ENCODE results near the gene QSER1.
A peak's percentile ranks its signal among the peaks of the same experiment; 100 is the strongest.
"Not testable (repeated sequence)": the region's sequence is repeated elsewhere in the genome, so short reads cannot be mapped to it uniquely, and the experiment has no call there.

The QSER1 gene

DNA sequence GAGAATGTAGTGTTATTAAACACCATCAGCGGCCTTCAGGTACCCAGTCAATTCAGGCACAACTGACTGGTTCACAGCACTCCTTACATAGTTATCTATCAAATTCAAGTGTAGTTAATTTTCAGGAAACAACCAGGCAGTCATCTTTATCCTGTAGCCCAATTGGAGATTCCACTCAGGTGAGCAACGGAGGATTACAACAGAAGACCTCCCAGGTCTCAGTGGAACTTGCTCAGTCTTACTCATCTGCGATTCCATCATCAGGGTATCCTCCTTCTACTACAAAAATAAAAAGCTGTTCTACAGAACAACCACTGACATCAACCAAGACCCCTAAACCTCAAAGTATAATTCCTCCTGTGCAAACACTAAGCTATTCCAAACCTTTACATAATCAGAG lies 39.6 kb downstream of the QSER1 start:
- FAIRE-seq (no peak), DNase-seq (ENCODE audit: low spot score) (no peak)

DNA sequence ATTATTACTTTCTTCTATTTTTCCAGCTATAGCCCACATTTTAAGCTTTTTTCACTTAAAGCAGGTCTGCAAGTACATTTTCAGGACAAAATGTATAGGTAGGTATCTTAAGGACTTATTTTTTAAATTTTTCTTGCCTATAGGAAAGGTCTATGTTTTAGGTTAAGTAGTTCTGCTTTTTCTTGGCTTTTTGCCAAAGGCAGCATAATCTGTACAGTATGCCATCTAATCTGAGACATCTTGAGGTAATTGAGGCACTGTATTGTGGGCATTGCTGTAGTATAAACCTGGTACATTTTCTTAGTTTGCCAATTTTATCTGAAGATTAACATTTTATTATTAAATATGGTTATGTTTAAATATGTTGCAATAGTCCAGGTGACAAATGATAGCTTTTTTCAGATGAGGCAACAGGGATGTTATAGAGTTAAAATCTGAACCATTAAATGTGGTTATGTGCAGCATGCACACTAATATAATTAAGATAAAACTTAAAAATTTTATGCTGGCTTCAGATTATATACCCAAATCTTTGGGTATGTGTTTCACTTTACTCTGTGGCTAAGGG lies 42.9 kb downstream of the QSER1 start:
- no peak for FAIRE-seq
- DNase-seq (ENCODE audit: low spot score), result no peak

DNA sequence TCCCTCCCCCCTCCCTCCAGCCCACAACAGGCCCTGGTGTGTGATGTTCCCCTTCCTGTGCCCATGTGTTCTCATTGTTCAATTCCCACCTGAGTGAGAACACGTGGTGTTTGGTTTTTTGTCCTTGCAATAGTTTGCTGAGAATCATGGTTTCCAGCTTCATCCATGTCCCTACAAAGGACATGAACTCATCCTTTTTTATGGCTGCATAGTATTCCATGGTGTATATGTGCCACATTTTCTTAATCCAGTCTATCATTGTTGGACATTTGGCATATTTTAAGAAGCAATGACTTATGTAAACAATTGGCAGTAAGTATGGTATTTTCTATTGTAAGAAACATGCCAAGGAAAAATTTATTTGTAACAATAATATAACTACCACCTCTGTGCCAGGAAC lies 43.6 kb downstream of the QSER1 start:
- not testable (repeated sequence) for DNase-seq (ENCODE audit: low spot score); FAIRE-seq

DNA sequence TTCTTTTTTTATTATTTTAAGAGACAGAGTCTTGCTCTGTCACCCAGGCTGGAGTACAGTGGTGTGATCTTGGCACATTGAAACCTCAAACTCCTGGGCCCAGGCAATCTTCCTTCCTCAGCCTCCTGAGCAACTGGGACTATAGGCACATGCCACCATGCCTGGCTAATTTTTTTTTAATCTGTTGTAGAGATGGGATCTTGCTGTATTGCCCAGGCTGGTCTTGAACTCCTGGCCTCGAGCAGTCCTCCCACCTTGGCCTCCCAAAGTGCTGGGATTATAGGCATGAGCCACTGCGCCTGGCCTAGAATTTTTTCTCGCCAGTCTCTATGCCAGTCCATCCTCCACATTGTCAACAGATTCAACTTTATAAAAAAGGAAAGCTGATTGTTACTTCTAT lies 44.7 kb downstream of the QSER1 start:
- not testable (repeated sequence) for FAIRE-seq; DNase-seq (ENCODE audit: low spot score)

DNA sequence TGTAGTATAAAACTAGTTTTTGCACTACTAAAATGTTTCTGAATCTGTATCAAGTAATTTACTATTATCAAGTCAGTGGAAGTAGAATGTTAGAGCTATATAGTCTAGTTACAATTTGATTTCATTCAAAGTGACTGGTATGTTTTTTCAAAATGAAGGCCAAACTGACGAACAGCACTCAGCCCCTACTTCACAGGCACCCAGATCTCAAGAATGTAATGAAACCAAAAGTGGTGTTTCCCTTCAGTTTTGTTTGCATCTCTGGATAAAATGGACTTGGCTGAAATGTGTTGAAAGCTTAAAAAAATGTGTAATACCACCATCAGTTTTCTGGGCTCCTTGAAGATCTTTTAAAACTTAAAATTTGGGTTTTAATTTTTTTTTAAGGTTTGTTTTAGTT lies 46.4 kb downstream of the QSER1 start:
- FAIRE-seq (no peak), DNase-seq (ENCODE audit: low spot score) (no peak)

DNA sequence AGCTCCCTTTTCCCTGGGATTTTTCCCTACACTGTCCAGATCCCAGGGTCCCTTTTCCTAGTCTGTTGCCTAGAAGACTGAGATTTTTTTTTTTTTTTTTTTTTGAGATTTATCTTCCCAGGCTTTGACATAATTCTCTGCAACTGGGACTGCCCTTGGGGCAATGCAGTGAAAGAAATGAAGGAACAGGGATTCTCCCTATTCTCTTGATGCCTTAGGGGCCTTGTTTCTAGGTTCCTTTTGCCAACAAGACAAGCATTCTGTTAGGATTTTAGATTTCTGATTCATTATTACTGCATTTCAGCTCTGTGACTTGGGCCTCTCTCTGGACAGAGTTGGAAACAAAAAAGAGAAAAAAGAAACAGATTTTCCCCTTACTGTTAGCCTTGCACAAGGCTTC lies 47.3 kb downstream of the QSER1 start:
- no peak for DNase-seq (ENCODE audit: low spot score)
- no peak for FAIRE-seq

DNA sequence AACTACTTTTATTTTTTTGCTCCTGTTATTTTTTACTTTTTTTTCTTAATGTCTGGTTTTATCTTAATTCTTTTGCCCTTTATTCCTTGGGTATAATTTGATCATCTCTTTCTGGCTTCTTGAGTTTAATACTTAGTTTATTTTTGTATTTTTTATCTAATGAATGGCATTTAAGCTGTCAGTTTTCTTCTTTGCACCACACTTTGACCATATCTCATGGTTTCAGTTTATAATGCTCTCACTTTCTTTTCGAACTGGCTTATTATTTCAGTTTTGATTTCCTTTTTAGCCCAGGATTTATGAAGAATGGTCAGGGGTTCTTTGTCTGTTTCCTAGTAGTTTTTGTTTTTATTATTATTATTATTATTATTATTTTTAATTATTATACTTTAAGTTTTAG lies 48.3 kb downstream of the QSER1 start:
- no peak for FAIRE-seq
- no peak for DNase-seq (ENCODE audit: low spot score)

DNA sequence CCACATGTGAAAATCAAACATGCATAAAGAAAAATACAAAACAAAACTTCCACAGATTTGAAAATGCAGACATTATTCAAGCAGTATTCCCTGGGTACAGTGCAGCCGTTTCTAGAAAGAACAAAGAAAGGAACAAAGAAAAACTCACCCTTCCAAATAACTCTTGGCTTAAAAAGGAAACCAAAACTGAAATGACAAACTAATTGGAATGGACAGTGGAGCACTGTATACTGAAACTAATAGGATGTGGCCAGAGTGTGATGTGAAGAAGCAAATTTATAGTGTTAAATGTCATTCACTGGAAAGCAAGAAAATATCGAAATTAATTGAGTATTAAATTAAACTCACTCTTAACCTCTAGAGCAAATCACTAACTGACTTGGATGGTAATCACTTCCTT lies 55.4 kb downstream of the QSER1 start:
- DNase-seq (ENCODE audit: low spot score) (no peak), FAIRE-seq (no peak)

DNA sequence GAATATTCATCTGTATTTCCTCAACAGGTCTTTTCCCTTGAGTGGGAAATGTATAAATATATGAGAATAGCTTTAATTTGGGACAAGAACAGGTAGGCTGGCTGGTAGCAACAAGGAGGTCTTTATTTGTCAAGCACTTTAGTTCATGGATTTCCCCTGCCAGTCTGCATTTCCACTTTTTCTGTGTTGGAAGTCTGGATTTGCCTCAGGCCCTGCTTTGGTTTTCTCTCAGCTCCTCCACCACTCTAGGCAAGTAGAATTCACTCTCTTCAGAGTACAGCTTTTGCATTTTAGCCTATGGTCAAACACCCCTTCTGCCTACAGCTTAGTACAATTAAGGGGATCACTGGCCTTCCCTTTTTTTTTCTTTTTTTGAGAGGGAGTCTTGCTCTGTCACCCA lies 57.1 kb downstream of the QSER1 start:
- no peak for DNase-seq (ENCODE audit: low spot score)

DNA sequence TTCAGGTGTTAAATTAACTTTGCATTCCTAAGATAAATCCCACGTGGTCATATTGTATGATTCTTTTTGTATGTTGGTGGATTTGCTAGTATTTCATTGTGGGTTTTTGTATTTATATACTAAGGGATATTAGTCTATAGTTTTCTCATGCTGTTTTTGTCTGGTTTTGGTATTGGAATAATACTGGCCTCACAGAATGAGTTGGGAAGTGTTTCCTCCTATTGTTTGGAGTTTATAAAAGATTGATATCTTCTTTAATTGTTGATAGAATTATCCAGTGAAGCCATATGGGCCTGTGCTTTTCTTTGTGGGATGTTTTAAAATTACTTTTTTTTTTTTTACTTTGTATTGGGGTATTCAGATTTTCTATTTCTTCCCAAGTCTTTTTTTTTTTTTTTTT lies 59.8 kb downstream of the QSER1 start:
- FAIRE-seq, result no peak

More for the DNA sequence above, 57.1 kb downstream of the QSER1 start:
- FAIRE-seq, result no peak

DNA sequence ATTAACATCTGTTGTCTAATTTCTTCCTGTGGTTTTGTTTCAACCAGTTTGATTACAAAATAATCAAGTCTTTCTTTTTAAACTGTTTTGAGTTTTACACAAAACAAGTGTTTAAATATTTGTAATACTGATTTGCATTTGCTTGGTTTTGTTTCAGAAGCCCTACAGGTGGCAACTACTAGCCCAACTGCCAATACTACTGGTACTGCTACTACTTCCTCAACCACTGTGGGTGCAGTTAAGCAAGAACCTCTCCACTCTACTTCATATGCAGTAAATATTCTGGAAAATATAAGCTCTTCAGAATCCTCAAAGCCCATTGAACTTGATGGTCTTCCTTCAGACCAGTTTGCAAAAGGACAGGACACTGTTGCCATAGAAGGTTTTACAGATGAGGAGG lies 61.1 kb downstream of the QSER1 start:
- no peak for DNase-seq (ENCODE audit: low spot score)
- no peak for FAIRE-seq

More for the DNA sequence above, 59.8 kb downstream of the QSER1 start:
- DNase-seq (ENCODE audit: low spot score), result no peak

DNA sequence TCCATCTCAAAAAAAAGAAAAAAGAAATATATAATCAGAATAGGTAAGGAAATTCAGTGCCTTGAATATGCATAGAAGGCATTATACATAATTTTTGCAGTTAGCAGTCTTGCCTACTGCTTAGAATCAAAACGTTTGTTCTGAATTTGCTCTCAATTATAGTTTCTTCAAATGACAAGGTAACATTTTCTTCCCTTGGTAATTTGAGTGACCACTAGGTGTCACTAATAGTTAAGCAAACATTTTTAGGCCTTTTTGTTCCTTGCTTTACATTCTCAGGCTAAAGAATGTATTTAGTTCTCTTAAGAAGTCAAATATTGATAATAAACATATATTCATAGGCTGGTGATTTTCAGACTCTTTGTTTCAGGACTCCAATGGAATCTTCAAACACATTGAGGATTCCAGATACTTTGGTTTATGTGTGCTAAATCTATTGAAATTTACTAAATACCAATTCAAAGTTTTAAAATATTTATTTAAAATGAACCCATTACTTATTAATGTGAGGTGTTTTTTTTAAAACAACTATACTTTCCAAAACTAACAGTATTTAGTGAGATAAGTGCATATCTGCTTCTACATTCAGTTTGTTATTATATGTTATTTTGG lies 68.0 kb downstream of the QSER1 start:
- FAIRE-seq (peak; percentile 68), DNase-seq (ENCODE audit: low spot score) (peak; percentile 28)

DNA sequence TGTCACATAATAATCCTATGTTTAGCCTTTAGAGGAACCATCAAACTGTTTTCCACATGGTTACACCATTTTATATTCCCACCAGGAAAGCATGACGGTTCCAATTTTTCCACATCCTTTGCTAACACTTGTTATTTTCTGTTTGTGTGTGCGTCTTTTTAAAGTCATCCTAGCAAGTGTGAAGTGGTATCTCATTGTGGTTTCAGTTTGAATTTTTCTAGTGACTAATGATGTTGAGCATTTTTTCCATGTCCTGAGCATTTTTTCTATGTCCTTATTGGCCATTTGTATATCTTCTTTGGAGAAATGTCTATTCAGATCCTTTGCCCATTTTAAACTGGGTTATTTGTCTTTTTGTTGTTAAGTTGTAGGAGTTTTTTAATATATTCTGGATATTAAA lies 69.4 kb downstream of the QSER1 start:
- DNase-seq (ENCODE audit: low spot score) (no peak), FAIRE-seq (no peak)

DNA sequence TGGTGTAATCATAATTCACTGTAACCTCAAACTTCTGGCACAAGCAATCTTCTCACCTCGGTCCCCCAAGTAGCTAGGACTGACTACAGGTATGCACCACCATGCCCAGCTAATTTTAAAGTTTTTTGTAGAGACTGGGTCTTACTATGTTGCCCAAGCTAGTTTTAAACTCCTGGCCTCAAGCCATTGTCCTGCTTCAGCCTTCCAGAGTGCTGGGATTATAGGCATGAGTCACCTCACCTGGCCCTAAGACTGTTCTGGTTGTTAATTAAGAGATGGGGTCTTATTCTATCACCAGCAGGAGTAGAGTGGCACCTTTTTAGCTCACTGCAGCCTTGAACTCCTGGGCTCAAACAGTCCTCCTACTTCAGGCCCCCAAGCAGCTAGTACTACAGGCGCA lies 71.1 kb downstream of the QSER1 start:
- FAIRE-seq (no peak), DNase-seq (ENCODE audit: low spot score) (no peak)

DNA sequence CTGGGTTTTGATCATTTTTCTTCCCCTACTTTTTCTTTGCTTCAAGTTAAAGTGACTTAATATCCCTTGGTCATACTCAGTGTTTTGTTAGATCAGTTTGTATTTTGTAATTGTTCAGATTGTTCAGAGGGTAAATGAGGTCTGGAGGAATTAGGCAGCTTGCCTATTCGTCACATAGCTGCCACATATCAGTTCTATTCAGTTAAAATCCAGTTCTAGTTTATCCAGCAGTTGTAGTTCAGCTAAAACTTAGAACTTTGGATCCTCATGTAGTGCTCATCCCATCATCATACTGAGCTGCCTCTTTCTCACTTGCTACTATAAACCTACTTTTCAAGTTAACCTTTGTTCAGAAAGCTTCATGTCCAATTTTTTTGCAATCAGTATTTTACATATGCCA lies 75.9 kb downstream of the QSER1 start:
- DNase-seq (ENCODE audit: low spot score) (no peak), FAIRE-seq (no peak)

DNA sequence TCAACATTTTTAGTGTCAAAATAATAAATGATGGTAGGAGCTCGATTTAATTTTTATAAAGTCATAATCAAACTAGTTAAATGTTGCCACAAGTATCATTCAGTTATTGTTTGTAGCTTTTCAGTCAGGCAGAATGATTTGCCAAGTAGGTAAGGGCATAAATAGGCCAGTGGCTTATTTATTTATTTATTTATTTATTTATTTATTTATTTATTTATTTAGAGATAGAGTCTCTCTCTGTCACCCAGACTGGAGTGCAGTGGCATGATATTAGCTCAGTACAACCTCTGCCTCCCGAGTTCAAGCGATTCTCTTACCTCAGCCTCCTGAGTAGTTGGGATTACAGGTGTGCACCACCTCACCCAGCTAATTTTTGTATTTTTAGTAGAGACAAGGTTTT lies 79.6 kb downstream of the QSER1 start:
- DNase-seq (ENCODE audit: low spot score); FAIRE-seq: not testable (repeated sequence)

DNA sequence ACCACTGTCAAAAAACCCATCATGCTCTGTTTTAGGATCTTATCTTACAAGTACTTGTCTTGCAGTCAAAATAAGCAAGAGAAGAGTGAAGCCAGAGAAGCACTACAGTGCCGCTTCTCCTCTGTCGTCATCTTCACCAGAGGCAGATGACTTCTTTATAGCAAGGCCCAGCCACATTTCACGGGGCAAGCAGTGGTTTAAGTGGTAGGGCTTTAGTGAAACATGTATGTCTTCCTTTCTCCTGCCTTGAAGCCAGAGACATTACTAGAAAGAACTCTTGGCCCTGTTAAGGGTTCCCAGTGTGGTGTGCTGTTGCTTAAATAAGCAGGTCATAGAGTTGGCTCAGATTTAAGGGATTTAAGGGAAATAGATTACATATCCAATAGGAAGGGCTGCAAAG lies 80.2 kb downstream of the QSER1 start:
- FAIRE-seq, result no peak
- DNase-seq (ENCODE audit: low spot score), result no peak

DNA sequence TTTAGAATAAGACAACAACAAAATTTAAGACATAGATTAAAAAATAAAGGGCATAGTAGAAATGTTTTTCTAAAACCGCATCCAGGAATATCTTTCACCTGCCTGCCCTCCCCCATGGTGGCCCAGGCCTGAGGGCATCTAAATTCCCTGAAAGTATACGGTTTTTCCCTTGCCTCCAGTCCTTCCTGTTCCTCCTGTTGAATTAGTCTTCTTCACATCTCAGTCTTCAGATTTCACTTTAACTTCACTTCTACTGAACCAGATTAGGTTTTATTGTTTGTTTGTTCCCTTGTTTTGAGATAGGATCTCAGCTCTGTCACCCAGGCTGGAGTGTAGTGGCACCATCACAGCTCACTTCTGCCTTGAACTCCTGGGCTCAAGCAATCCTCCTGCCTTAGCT lies 90.0 kb downstream of the QSER1 start:
- FAIRE-seq, result no peak
- DNase-seq (ENCODE audit: low spot score), result no peak

DNA sequence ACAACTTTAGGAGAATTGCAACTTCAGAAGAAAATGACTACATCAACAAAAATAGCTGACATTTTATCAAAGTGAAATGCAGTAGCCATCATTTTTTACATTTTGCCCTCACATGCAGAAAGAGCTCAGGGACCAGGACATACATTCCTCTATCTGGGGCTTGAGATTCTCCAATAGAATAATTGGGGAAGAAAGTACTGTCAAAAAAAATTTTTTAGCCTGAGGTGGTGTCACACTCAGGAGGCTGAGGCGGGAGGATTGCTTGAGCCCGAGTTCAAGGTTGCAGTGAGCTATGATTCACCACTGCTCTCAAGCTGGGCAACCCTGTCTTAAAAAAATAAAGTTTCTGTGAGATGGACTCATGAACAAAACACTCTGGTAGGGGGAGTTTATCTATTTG lies 90.9 kb downstream of the QSER1 start:
- no peak for FAIRE-seq
- no peak for DNase-seq (ENCODE audit: low spot score)

DNA sequence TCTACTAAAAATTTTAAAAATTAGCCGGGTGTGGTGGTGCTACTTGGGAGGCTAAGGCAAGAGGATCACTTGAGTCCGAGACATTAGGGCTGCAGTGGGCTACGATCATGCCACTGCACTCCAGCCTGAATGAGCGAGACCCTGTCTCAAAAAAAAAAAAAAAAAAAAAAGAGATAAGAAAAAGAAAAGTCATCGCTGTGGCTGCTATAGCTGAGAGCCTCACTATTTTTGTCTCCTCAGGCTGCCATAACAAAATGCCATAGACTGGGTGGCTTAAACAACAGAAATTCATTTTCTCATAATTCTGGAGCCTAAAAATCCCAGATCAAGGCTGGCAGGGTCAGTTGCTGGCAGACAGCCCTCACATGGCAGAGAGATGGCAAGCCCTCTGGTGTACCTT lies 93.0 kb downstream of the QSER1 start:
- DNase-seq (ENCODE audit: low spot score) (no peak), FAIRE-seq (no peak)

DNA sequence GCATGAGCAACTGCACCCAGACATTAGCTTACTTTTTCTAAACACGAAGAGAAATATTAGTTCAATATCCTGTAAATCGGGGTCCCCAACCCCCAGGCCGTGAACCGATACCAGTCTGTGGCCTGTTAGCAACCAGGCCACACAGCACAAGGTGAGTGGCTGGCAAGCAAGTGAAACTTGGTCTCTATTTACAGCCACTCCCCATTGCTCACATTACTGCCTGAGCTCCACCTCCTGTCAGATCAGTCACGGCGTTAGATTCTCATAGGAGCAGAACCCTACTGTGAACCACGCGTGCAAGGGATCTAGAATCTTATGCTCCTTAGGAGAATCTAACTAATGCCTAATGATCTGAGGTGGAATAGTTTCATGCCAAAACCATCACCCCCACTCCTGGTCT lies 95.2 kb downstream of the QSER1 start:
- DNase-seq (ENCODE audit: low spot score) (no peak), FAIRE-seq (no peak)

DNA sequence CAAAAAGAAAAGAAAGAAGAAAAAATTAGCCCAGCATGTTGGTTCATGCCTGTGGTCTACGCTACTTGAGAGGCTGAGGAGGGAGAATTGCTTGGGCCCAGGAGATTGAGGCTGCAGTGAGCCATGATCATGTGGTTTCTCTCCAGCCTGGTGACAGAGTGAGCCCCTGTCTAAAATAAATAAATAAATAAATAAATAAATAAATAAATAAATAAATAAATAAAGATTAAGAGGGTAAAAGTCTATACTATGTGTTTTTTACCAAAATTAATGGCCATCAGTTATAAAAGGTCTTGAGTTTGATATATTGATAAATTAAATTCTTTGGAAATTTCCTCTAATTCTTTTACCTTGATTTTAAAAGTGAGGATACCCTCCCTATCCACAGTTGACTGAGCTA lies 97.9 kb downstream of the QSER1 start:
- FAIRE-seq (no peak), DNase-seq (ENCODE audit: low spot score) (no peak)

DNA sequence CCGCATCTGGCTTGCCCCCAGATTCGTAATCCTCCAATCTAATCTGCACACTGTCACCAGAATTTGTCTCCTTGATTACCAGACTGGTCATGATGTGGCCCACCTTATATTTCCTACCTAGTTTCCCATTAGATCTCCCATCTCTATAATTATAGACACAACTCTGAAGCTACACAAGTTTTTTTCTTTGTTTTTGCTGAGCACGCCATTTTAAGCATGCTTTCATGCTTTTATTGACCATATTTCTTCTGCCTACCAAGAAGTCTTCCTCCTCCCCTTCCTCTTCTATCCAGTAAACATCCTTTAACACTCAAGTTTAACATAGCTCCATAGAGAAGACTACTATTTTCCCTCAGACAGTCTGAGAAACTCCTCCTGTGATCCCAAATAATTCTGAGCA lies 98.8 kb downstream of the QSER1 start:
- no peak for FAIRE-seq
- no peak for DNase-seq (ENCODE audit: low spot score)

DNA sequence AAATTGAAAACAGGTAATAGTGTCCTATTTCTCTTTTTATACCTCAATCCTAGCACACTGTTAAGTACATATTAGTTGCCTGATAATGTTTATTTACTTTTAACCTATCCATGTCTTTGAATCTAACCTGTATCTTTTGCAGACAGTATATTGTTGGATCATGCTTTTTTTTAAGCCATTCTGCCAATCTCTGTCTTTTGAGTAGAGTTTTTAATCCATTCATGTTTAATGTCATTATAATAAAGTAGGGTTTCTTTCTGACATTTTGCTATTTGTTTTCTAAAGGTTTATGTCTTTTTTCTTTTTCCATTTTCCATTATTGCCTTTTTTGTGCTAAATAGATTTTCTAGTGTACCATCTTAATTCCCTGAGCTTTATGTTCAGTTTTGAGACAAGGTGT lies 99.3 kb downstream of the QSER1 start:
- no peak for FAIRE-seq
- no peak for DNase-seq (ENCODE audit: low spot score)

Data from RCC 7860 (cell line).